NCI-H1694 treated with DMSO at 0.1 percent for 48 hours (cell line): ENCODE results near the gene CDH12.

Experiments used
- DNase-seq: peaks from one replicate; lab custom pipeline; 2025; lab: John Stamatoyannopoulos, UW

CDH12 gene

GRCh38 chr5:21820527-21820926, 1032.6 kb downstream of the CDH12 start:
- no peak for DNase-seq

GRCh38 chr5:21818370-21818720, 1034.8 kb downstream of the CDH12 start:
- DNase-seq: no peak

DNA sequence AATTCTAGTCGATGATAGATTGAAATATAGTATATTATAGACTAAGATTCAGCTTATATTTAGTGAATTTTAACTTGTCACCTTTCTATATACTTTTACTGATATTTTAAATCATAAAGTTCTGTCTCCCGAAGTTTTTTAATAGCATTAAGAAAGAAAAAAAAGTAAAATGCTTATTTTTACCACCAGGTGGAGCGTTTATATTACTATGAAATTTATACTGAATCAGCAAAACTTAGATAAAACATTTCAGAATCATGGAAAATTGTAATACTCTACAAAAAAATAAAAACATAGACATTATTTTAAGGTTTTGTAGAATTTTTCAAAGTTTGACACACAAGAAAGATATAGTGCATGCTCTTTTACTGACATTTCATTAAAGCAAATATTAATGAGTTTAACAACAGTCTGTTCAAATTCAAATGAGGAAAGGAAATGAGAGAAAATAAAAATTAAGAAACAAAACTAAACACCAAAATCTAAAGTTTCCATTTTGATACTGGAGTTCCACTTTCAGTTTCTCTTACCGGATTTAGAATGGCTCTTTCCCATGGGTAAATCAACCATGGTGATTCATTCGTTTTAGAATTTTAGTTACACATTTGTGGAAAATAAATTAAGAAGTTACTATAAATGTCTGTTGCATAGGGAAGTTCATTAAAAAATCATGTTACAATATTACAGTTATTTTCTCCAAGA, 1035.3 kb downstream of the CDH12 start:
- peak; percentile 53 for DNase-seq

DNA sequence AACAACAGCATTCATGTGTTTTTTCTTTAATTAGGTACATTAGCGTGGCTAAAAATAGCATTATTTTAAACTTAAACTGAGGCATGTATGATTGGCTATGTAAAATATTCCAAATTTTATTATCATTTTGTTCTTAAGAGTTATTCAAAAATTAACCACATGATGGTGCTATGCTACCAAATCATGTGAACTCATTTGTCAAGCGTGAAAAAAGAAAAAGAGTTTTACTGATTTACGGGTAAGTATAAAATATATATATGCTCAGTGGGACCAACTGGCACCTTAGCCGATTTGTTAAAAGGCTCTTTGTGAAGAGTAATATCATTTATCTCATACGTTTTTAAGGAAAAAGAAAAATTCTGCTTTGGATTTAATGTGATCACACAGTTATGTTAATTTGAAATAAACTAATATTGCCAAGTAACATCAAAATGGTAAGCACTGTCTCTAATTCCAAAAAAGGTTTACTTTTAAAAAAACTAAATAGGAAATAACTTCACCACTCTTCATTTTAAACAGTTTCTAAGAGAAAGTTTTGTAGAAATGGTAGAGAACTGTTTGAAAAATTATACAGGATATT, 1042.3 kb downstream of the CDH12 start:
- DNase-seq: peak; percentile 71

DNA sequence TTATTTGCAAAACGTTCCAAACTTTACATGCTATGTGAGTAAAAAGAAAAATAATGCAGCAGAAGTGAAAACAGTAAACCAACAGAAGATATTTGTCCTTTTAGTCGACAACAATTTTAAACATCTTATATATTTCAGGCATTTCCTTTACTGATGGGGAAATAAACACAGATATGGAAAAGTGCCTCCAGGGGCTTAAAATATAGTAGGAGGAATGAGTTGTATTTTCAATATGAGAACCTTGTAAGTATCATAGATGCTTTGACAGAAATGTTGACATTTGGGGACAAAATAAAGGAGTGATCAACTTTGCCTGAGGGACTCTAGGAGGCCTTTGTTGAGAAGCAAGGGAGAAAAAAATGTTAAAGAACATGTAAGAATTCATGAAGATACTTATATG, 1043.5 kb downstream of the CDH12 start:
- DNase-seq: no peak

DNA sequence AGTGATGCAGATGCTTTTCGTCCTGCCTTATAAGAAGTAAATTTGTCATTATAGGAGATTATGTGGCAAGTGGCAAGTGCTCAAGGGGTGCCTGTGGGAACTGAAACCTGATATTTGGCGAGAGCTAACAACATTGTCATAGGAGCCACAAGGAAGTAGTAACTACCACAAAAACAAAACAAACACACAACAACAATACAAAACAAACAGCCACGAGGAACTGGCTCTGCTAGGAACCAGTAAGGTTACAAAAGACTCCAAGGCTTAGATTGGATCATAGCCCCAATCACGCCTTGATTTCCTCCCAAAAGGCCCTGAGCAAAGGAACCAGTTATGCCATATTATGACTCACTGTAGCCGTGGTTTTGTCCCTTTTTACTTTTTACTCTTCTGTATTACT, 1045.2 kb downstream of the CDH12 start:
- no peak for DNase-seq

GRCh38 chr5:21806943-21807342, 1046.2 kb downstream of the CDH12 start:
- no peak for DNase-seq

DNA sequence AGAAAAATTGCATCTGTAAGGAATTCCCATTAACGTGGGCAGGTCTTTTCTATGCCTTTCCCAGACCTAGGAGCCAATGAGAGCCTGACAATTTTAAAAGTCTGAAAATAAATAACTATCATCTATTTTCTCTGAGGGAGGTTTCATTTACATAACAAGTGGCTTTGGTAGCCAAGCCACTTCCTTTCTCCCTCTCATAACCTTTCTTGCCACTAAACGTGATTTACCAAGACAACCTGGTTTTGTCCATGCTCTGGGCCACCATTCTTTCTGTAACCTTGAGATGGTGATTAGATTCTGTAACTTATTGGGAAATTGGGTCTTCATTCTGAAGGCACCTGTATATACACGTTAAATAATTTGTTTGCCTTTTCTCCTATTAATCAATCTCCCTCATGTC, 1046.9 kb downstream of the CDH12 start:
- no peak for DNase-seq

GRCh38 chr5:21802869-21803490, 1050.2 kb downstream of the CDH12 start:
- DNase-seq: peak; percentile 83

DNA sequence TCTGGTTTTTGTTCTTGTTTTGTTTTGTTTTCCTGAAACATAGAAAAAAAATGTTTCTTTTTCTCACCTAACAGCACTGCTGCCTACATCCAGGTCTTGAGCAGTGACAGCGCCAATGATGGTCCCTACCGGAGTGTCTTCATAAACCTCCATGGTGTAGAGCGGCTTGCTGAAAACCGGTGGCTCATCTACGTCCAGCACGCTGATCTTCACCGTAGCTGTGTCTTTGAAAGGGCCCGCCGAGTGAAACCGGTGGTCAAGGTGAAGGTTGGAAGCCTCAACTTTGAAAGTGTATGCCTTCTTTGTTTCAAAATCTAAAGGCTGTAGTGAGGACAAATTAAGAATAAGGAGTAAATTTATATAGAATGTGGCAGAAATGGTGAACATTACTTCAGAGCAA, 1051.0 kb downstream of the CDH12 start:
- no peak for DNase-seq

GRCh38 chr5:21792748-21793147, 1060.4 kb downstream of the CDH12 start:
- DNase-seq: no peak

DNA sequence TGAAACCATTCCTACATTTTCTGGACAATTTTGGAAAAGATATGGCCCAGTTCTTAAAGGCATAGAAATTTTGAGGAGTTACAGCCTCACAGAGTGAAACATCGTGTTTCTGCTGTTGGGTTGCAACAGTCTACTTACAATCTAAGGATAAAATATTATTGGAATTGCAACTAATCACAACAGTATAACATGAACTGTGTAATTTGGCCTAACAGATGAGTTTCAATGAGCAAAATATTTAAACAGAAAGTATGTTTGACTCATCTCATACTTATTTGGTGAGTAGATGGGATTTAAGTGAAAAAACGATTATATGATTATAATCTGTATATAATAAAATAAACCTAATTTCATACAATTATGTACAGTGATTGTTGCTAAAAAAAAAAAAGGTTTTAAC, 1061.8 kb downstream of the CDH12 start:
- no peak for DNase-seq

DNA sequence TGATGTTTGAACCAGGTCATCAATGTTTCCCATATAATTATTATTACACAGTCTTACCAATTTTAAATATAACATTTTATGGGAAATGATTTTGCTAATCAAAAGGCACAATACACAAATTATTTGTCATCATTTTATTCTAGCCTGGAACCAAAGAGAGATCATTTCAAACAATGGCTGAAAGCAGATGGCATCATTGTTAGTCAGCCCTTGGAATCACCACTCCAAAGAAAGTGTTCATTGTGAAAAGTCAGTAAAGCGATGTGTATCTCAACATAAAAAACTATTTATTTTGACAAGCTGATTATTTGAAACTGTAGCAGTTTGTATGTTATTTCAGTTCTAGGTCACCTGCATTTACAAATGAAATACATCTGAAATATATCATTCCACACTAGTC, 1068.7 kb downstream of the CDH12 start:
- no peak for DNase-seq

DNA sequence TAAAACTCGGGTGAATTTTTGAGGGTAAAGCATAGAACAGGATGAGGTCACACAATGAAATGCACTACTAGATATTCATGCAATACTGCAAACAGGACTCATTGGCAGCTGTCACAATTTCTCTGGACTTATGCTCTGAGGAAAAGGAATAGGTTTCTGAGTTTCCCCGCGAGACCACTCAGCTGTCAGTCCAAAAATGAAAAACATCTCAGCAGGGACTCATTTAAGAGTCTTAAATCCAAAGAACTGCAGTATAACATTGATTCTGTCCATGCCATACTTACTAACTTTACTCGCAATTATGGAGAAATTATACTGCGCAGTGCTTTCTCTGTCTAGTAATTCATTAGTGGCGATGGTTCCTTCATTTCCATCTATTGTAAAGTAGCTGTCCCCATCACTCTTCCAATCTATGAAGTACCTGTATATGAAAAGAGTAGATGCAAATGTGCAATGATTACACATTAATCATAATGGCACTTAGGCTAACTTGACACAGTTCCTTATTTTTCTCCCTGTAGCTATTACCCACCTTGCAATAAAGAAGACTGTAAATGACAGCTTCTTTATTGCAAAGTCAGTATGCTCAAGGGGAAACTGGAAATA, 1070.0 kb downstream of the CDH12 start:
- no peak for DNase-seq

DNA sequence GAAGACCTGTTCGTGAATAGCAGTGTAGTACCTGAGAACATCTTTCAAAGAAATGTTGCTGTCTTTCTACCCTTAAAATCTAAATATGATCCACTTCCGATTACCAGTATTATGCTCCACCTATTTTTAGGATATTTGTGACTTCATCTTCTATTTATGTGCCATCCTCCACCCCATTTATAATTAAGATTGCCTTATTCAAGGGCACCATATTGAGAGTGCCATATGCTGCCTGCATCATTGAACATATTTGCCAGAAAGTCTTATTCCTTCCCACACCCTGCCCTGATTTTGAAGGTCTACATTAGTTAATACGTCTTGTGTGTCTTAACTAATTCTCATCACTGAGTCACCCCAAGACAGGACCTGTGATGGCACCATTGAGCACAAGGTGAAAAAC, 1076.7 kb downstream of the CDH12 start:
- no peak for DNase-seq

GRCh38 chr5:21774801-21775200, 1078.3 kb downstream of the CDH12 start:
- DNase-seq: no peak

- no peak for DNase-seq
Measured at GRCh38 chr5:21774281-21774680, 1078.9 kb downstream of the CDH12 start.

- DNase-seq: no peak
Measured at GRCh38 chr5:21773456-21773855, 1079.7 kb downstream of the CDH12 start.

DNA sequence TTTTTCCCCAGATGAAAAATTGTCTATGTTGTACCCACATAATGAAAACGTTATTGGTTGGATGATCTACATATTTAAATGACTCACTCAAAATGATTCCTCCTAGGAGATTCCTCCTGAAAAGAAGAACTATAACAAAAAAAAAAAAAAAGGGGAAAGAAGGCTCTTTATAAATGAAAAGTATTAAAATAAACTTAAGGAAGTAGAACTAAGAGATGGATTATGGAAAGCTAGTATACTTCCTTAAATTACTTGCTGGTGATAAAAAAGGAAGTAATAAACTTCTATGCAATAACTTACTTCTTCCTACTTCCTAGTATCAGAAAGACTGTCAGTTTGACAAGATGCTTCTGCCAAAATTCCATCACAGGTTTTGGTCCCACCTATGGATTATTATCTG, 1087.7 kb downstream of the CDH12 start:
- DNase-seq: no peak

DNA sequence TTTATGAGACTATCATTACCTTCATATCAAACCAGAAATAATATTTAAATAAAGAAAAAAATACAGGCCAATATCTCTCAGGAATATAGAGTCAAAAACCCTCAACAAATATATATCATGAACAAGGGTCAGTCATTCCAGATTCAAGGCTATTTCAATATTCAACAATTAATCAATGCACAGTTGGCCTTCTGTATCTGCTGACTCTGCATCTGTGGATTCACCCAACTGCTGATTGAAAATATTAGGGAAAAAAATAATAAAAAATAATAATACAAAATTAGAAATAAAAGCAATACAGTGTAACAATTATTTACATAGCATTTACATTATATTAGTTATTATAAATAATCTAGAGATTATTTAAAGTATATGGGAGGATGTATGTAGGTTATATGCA, 1114.0 kb downstream of the CDH12 start:
- no peak for DNase-seq

DNA sequence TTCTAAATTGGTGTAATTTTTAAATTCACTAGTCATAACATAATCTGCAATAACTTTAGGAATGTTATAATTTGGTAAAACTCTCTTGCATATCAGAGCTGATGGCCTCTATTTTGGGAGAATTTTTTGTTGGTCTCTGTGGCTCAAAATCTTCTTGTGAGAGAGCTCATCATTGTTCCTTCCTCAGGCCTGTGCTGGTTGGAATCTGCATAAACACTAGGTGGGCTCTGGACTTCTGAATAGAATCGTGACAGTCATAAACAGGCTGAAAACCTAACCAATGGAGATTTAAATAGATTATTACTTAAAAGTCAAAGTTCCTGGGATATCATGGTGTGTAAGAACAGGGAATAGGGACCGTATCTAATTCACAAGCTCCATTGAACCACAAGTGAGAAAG, 1129.6 kb downstream of the CDH12 start:
- no peak for DNase-seq

DNA sequence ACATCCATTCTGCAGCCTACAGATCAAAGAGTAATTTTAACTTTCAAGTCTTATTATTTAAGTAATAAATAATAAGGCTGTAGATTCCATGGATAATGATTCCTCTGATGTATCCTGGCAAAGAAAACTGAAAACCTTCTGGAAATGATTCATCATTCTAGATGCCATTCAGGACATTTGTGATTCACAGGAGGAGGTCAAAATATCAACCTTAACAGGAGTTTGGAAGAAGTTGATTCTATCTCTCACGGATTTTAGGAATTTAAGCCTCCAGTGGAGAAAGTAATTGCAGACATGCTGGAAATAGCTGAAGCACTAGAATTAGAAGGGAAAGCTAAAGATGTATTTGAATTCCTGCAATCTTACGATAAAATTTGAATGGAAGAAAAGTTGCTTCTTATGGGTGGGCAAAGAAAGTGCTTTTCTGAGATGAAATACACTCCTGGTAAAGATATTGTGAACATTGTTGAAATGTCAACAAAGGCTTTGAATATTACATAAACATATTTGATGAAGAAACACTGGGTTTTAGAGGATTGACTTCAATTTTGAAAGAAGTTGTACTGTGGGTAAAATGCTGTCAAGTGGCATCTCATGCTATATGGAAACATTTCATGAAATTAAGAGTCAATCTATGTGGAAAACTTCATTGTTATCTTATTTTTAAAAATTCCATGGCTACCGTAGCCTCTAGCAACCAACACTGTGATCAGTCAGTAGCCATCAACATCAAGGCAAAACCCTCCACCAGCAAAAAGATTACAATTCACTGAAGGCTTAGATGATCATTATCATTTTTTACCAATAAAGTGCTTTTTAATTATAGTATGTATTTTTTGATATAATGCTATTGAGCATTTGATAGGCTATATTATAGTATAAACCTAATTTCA, 1141.0 kb downstream of the CDH12 start:
- no peak for DNase-seq
